H9 (cell line): ENCODE data around the gene PLD1. TPM values are rescaled to one million over a fixed set of nuclear protein-coding genes. Genes with fewer than 3 reads are reported as not detected.

Source experiments
- DNase-seq: peaks from one replicate; pipeline ENCODE4 v3.0.0-alpha.2; 2017
- H2AFZ ChIP-seq: one replicate; pipeline ENCODE4 v1.6.1; 2013; ENCODE audit warnings: mild to moderate bottlenecking, low read length, control low read depth, moderate library complexity
- H2AK5ac ChIP-seq: 2 replicates; pipeline ENCODE4 v1.6.1; 2013; ENCODE audit warnings: low read length, control low read depth, mixed read lengths; ENCODE audit not compliant: insufficient read length
- H2BK120ac ChIP-seq: one replicate; pipeline ENCODE4 v1.6.1; 2013; ENCODE audit warnings: low read depth, mild to moderate bottlenecking, low read length, control low read depth, inconsistent platforms; ENCODE audit not compliant: poor library complexity, severe bottlenecking
- H2BK12ac ChIP-seq: 2 replicates; pipeline ENCODE4 v1.6.1; 2013; ENCODE audit warnings: low read length, control low read depth, mixed read lengths, low read depth; ENCODE audit not compliant: insufficient read length
- H2BK15ac ChIP-seq: 2 replicates; pipeline ENCODE4 v1.6.1; 2013; ENCODE audit warnings: low read depth, low read length, control low read depth
- H2BK20ac ChIP-seq: one replicate; pipeline ENCODE4 v1.6.1; 2013; ENCODE audit warnings: low read depth, mild to moderate bottlenecking, low read length, control low read depth, inconsistent platforms; ENCODE audit not compliant: poor library complexity, severe bottlenecking
- H2BK5ac ChIP-seq: 2 replicates; pipeline ENCODE4 v1.6.1; 2013; ENCODE audit warnings: low read length, control low read depth, mixed read lengths; ENCODE audit not compliant: insufficient read length
- H3K14ac ChIP-seq: 2 replicates; pipeline ENCODE4 v1.6.1; 2013; ENCODE audit warnings: low read length, control low read depth; ENCODE audit not compliant: insufficient read depth
- H3K18ac ChIP-seq: 2 replicates; pipeline ENCODE4 v1.6.1; 2013; ENCODE audit warnings: low read depth, mild to moderate bottlenecking, mixed read lengths, low read length, control low read depth; ENCODE audit not compliant: insufficient read length
- H3K23ac ChIP-seq: 2 replicates; pipeline ENCODE4 v1.6.1; 2013; ENCODE audit warnings: low read length, control low read depth, mixed read lengths, low read depth; ENCODE audit not compliant: insufficient read length
- H3K23me2 ChIP-seq: 2 replicates; pipeline ENCODE4 v1.6.1; 2013; ENCODE audit warnings: low read depth, mild to moderate bottlenecking, mixed read lengths, low read length, control low read depth; ENCODE audit not compliant: insufficient read length, poor library complexity, severe bottlenecking
- H3K27ac ChIP-seq: 2 replicates; pipeline ENCODE4 v1.5.1; 2013; ENCODE audit warnings: low read length, control low read depth, mixed read lengths, low read depth; ENCODE audit not compliant: insufficient read length
- H3K27me3 ChIP-seq: 2 replicates; pipeline ENCODE4 v1.6.1; 2013; ENCODE audit warnings: low read length, control low read depth, inconsistent platforms; ENCODE audit not compliant: insufficient read depth
- H3K4ac ChIP-seq: 2 replicates; pipeline ENCODE4 v1.6.1; 2013; ENCODE audit warnings: low read depth, mild to moderate bottlenecking, control low read depth, inconsistent platforms, low read length, moderate library complexity
- H3K4me1 ChIP-seq: 2 replicates; pipeline ENCODE4 v1.6.1; 2013; ENCODE audit warnings: low read length, control low read depth, inconsistent platforms; ENCODE audit not compliant: insufficient read depth
- H3K4me2 ChIP-seq: 2 replicates; pipeline ENCODE4 v1.6.1; 2013; ENCODE audit warnings: low read length, control low read depth, mixed read lengths; ENCODE audit not compliant: insufficient read length, insufficient read depth
- H3K56ac ChIP-seq: 2 replicates; pipeline ENCODE4 v1.6.1; 2013; ENCODE audit warnings: low read depth, mild to moderate bottlenecking, mixed read lengths, low read length, control low read depth; ENCODE audit not compliant: insufficient read length
- H3K79me1 ChIP-seq: 2 replicates; pipeline ENCODE4 v1.6.1; 2013; ENCODE audit warnings: low read depth, mild to moderate bottlenecking, moderate library complexity, low read length, control low read depth, inconsistent platforms; ENCODE audit not compliant: insufficient read depth, poor library complexity, severe bottlenecking
- H3K79me2 ChIP-seq: 2 replicates; pipeline ENCODE4 v1.6.1; 2013; ENCODE audit warnings: low read length, control low read depth, inconsistent platforms; ENCODE audit not compliant: insufficient read depth
- H3K9ac ChIP-seq: 2 replicates; pipeline ENCODE4 v1.6.1; 2013; ENCODE audit warnings: low read length, control low read depth, mixed read lengths; ENCODE audit not compliant: insufficient read length; ENCODE audit errors: extremely low read depth
- H3K9me3 ChIP-seq: one replicate; pipeline ENCODE4 v1.6.1; 2013; ENCODE audit warnings: low read depth, low read length, inconsistent platforms; ENCODE audit not compliant: control insufficient read depth
- H3T11ph ChIP-seq: one replicate; pipeline ENCODE4 v1.6.1; 2013; ENCODE audit warnings: mild to moderate bottlenecking, low read length, control low read depth, inconsistent platforms
- H4K20me1 ChIP-seq: one replicate; pipeline ENCODE4 v1.6.1; 2013; ENCODE audit not compliant: control insufficient read depth, insufficient read length, insufficient read depth
- H4K5ac ChIP-seq: 2 replicates; pipeline ENCODE4 v1.6.1; 2013; ENCODE audit warnings: low read depth, mild to moderate bottlenecking, mixed read lengths, low read length, control low read depth; ENCODE audit not compliant: insufficient read length
- H4K8ac ChIP-seq: replicated peaks from 2 replicates; pipeline ENCODE4 v1.6.1; 2013; ENCODE audit warnings: low read length, control low read depth, mixed read lengths, low read depth; ENCODE audit not compliant: insufficient read length
- H4K91ac ChIP-seq: 2 replicates; pipeline ENCODE4 v1.6.1; 2013; ENCODE audit warnings: low read depth, mild to moderate bottlenecking, moderate library complexity, mixed read lengths, low read length, control low read depth; ENCODE audit not compliant: insufficient read length
- H3K27ac Mint-ChIP-seq, 3 experiments: 2 replicates in 2 of 3; 3 replicates in 1 of 3; pipeline ENCODE4 v1.8.0; 2020 to 2021; ENCODE audit warnings: mixed read lengths in 3 of 3, mild to moderate bottlenecking in 1 of 3, moderate library complexity in 1 of 3
- H3K27me3 Mint-ChIP-seq: 2 replicates; pipeline ENCODE4 v1.8.0; 2021; ENCODE audit warnings: low read depth, mild to moderate bottlenecking, moderate library complexity, mixed read lengths
- H3K36me3 Mint-ChIP-seq, 3 experiments: 2 replicates in 2 of 3; 3 replicates in 1 of 3; pipeline ENCODE4 v1.8.0; 2020 to 2021; ENCODE audit warnings: low read depth in 3 of 3, mixed read lengths in 3 of 3; ENCODE audit not compliant: insufficient read depth in 1 of 3
- H3K4me1 Mint-ChIP-seq, 2 experiments: 2 replicates each; pipeline ENCODE4 v1.8.0; 2020; ENCODE audit warnings: mixed read lengths in 2 of 2
- H3K4me3 Mint-ChIP-seq, 2 experiments: 2 replicates in 1 of 2; 3 replicates in 1 of 2; pipeline ENCODE4 v1.8.0; 2020 to 2021; ENCODE audit warnings: mild to moderate bottlenecking in 2 of 2, mixed read lengths in 2 of 2, moderate library complexity in 1 of 2
- H3K9me3 Mint-ChIP-seq, 2 experiments: 2 replicates in 1 of 2; 3 replicates in 1 of 2; pipeline ENCODE4 v1.8.0; 2020; ENCODE audit warnings: mild to moderate bottlenecking in 2 of 2, mixed read lengths in 2 of 2, moderate library complexity in 1 of 2
- CTCF ChIP-seq: fragments of 200-600 bp; sonication (generic); conservative IDR thresholded peaks from 3 replicates; pipeline ENCODE4 v1.8.0; 2021; ENCODE audit warnings: antibody characterized with exemption, mild to moderate bottlenecking
- WGBS: extraction: QIAGEN DNeasy Blood & Tissue Kit; methylation state at CpG from one replicate; pipeline ENCODE4 v1.1.7; 2013; ENCODE audit warnings: missing lambda C conversion rate, low lambda C conversion rate, mixed read lengths; ENCODE audit not compliant: insufficient read length; ENCODE audit errors: extremely low coverage; 5-methylcytosine and 5-hydroxymethylcytosine counted together
- total RNA-seq: library from RNA; stranded (reverse); gene quantifications from 2 replicates; pipeline ENCODE4 v1.2.1, GENCODE V29; 2021

The PLD1 gene
- total RNA-seq, 1 experiment from 2014 or later: 1.8 TPM

GRCh38 chr3:171646357-171647133 is 163.7 kb downstream of the PLD1 start:
- no peak overlapping the region for H4K5ac ChIP-seq
- no peak overlapping the region for H3T11ph ChIP-seq
- H2AFZ ChIP-seq: no peak overlapping the region
- H3K4me3 Mint-ChIP-seq: no peak overlapping the region
- no peaks in the 10 kb centered on the region for H3K27me3 Mint-ChIP-seq
- no peak overlapping the region for H2BK120ac ChIP-seq
- no peaks in the 10 kb centered on the region for H3K36me3 Mint-ChIP-seq
- no CpG with 5 or more reads among the region's 4 CpGs for WGBS
- TF ChIP-seq CTCF: peak; percentile 63
- no peak overlapping the region for H3K27ac ChIP-seq
- H3K18ac ChIP-seq: no peak overlapping the region
- no peak overlapping the region for H3K56ac ChIP-seq
- H3K4me2 ChIP-seq: no peak overlapping the region
- peaks cover 0 to 6% of the 10 kb centered on the region in 2 experiments; a peak in 3 of 4 replicates for H3K4me1 Mint-ChIP-seq
- H2BK12ac ChIP-seq: no peak overlapping the region
- no peak overlapping the region for H3K4ac ChIP-seq
- no peaks in the 10 kb centered on the region for H4K20me1 ChIP-seq
- no peak overlapping the region for H2BK15ac ChIP-seq
- no peaks in the 10 kb centered on the region for H3K9me3 Mint-ChIP-seq
- no peaks in the 10 kb centered on the region for H3K9me3 ChIP-seq
- no peak overlapping the region for H2AK5ac ChIP-seq
- H3K4me1 ChIP-seq: no peaks in the 10 kb centered on the region
- no peak overlapping the region for H4K91ac ChIP-seq
- no peak overlapping the region for H2BK20ac ChIP-seq
- DNase-seq: no peak
- H3K23me2 ChIP-seq: no peaks in the 10 kb centered on the region
- H3K79me1 ChIP-seq: no peaks in the 10 kb centered on the region
- H3K27ac Mint-ChIP-seq: no peak overlapping the region
- H2BK5ac ChIP-seq: no peak overlapping the region
- no peaks in the 10 kb centered on the region for H3K79me2 ChIP-seq
- H3K14ac ChIP-seq: no peak overlapping the region
- no peaks in the 10 kb centered on the region for H3K27me3 ChIP-seq
- H4K8ac ChIP-seq: no peak overlapping the region
- no peak overlapping the region for H3K23ac ChIP-seq
- no peak overlapping the region for H3K9ac ChIP-seq
